GM19099 (cell line): ENCODE results near the gene ARHGAP5.

Experiments used
- POLR2A ChIP-seq: IDR thresholded peaks from 3 replicates; pipeline ENCODE4 v1.6.1; 2011; ENCODE audit warnings: low read depth; ENCODE audit not compliant: insufficient read length; ENCODE audit errors: extremely low read depth

ARHGAP5 gene

GRCh38 chr14:32129124-32129523 is 52.0 kb downstream of the ARHGAP5 start:
- TF ChIP-seq POLR2A: no peak

GRCh38 chr14:32134448-32135097 is 57.5 kb downstream of the ARHGAP5 start:
- no peak for TF ChIP-seq POLR2A

DNA sequence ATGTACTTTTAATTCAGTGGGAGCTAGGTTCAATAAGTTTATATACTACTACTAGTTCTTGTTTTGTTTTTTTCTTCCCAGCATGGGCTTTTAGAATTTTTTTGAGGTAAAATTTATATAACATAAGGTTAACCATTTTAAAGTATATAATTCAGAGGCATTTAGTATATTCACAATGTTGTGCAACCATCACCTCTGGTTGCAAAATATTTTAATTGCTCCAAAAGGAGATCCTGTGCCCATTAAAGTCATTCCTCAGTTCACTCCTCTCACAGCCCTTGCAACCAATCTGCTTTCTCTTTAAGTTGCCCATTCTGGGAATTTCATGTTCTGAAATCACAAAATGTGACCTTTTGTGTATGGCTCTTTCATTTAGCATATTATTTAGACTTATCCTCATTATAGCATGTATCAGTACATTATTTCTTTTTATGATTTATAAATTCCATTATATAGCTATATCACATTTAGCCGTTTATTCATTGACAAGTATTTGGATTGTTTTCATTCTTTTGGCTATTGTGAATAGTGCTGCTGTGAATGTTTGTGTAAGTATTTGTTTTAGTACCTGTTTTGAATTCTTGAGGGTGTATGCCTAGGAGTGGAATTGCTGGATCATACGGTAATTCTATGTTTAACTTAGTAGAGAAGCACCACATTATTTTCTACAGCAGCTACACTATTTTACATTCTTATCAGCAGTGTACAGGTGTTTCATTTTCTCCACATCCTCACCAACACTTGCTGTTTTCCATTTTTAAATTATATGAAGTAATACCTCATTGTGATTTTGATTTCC is 59.1 kb downstream of the ARHGAP5 start:
- no peak for TF ChIP-seq POLR2A

- TF ChIP-seq POLR2A: no peak
Observed at GRCh38 chr14:32137313-32137712, 60.2 kb downstream of the ARHGAP5 start.

DNA sequence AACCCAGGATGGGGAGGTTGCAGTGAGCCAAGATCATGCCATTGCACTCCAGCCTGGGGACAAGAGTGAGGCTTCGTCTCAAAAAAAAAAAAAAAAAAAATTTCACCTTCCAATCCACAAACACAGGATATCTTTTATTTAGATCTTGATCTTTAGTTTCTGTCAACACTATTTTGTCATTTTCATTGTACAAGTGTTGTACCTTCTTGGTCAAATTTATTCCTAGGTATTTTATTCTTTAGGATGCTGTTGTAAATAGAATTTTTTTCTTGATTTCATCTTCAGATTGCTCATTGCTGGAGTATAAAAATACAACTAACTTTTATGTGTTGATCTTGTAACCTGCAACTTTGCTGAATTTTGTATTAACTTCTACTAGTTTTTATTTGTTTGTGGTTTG is 60.8 kb downstream of the ARHGAP5 start:
- no peak for TF ChIP-seq POLR2A

- no peak for TF ChIP-seq POLR2A
Observed at GRCh38 chr14:32142341-32142740, 65.2 kb downstream of the ARHGAP5 start.

GRCh38 chr14:32142754-32143437 is 65.8 kb downstream of the ARHGAP5 start:
- TF ChIP-seq POLR2A: no peak

GRCh38 chr14:32150392-32150791 is 73.3 kb downstream of the ARHGAP5 start:
- TF ChIP-seq POLR2A: no peak

DNA sequence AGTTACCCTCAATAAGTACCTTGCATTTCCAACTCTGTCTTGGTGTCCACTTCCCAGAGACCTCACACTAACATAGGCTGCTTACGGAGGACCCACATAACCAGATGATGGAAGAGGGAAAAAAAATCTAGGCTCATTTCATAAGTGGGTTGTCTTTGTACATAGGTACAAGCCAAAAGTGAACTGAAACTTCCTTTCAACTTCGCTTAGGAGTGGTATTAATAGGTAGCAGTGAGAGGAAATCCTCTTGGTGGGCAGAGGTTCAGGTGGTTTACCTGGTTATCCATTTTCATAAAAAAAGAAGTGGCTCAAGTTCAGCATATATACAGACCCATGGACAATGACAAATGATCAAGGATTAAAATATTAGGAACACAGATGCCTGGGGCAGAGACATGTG is 88.9 kb downstream of the ARHGAP5 start:
- no peak for TF ChIP-seq POLR2A

- no peak for TF ChIP-seq POLR2A
Observed at GRCh38 chr14:32166924-32167323, 89.8 kb downstream of the ARHGAP5 start.

GRCh38 chr14:32167907-32168306 is 90.8 kb downstream of the ARHGAP5 start:
- TF ChIP-seq POLR2A: no peak

DNA sequence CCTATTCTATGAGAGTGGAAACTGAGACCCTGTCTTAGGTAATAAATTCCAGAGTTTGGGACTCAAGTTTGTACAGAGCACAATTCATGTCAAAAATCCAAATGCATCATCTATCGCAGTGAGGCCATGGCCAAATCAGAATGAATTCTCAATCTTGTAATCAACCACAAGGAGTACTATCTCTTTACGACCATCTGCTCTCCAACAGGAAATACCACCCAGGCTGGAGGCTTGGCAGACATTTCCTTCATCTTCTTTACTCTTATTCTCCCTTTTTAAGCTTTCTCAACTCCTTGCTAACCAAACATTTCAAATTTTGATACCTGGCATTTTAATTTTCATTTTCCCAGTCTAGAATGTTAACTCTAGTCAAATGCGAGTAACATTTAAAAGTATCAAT is 92.1 kb downstream of the ARHGAP5 start:
- no peak for TF ChIP-seq POLR2A

DNA sequence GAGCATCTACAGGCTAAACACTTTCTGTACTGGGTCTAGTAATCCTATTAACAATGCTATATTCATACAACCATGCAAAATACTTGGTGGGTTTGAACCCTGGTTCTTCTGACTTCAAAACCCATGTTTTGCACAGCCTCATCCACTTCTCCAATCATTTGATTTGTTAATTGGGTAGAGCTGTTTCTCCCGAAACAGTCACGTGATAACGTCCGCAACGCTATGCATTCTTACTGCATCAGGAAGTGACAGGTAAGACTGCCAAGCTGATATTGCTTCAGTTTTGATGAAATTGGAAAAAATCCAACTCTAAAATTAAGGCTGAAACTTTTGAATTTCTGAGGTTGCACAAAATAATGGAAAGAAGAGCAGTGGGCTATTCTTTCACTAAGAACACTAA is 94.4 kb downstream of the ARHGAP5 start:
- no peak for TF ChIP-seq POLR2A

GRCh38 chr14:32183151-32184058 is 106.3 kb downstream of the ARHGAP5 start:
- no peak for TF ChIP-seq POLR2A

GRCh38 chr14:32185097-32185496 is 108.0 kb downstream of the ARHGAP5 start:
- no peak for TF ChIP-seq POLR2A
